ENCODE measurements around the gene PLOD2.

PLOD2 gene

DNA sequence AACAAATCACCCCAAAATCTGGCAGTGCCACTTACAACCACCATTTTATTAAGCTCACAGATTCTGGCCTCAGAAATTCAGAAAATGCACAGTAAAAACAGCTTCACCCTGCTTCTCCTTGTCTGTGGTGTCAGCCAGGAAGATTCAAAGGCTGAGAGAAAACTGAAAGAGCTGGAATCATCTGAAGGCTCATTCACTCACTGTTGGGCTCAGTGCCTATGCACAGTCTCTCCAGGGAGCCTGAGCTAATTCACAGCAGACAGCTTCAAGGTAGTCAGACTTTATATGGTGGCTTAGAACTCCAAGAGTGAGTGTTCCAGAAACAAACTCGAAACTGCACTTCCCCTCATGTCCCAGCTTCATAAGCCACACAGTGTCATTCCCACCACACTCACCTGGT, 16.5 kb upstream of the PLOD2 start:
- Histone ChIP-seq H3K27ac (replicated peaks) (no peak overlapping the region), H3K27me3 (ENCODE audit: insufficient read depth, poor library complexity, severe bottlenecking) (no peaks in the 10 kb centered on the region), H3K4me3 (replicated peaks; ENCODE audit: insufficient read depth, low read length) (no peak overlapping the region)
- no peak for DNase-seq (ENCODE audit: low read depth in 1 of 2, low spot score in 1 of 2)
- TF ChIP-seq GABPA (IDR thresholded peaks at IDR 0.05; ENCODE audit: low read depth) (no peak), SPI1 (IDR thresholded peaks at IDR 0.05; ENCODE audit: borderline replicate concordance, low read depth) (no peak)
- TF ChIP-seq, protein P1, sequence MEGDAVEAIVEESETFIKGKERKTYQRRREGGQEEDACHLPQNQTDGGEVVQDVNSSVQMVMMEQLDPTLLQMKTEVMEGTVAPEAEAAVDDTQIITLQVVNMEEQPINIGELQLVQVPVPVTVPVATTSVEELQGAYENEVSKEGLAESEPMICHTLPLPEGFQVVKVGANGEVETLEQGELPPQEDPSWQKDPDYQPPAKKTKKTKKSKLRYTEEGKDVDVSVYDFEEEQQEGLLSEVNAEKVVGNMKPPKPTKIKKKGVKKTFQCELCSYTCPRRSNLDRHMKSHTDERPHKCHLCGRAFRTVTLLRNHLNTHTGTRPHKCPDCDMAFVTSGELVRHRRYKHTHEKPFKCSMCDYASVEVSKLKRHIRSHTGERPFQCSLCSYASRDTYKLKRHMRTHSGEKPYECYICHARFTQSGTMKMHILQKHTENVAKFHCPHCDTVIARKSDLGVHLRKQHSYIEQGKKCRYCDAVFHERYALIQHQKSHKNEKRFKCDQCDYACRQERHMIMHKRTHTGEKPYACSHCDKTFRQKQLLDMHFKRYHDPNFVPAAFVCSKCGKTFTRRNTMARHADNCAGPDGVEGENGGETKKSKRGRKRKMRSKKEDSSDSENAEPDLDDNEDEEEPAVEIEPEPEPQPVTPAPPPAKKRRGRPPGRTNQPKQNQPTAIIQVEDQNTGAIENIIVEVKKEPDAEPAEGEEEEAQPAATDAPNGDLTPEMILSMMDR (IDR thresholded peaks at IDR 0.05; ENCODE audit: insufficient read depth, low read length), result no peak
- TF ChIP-seq, protein P2, sequence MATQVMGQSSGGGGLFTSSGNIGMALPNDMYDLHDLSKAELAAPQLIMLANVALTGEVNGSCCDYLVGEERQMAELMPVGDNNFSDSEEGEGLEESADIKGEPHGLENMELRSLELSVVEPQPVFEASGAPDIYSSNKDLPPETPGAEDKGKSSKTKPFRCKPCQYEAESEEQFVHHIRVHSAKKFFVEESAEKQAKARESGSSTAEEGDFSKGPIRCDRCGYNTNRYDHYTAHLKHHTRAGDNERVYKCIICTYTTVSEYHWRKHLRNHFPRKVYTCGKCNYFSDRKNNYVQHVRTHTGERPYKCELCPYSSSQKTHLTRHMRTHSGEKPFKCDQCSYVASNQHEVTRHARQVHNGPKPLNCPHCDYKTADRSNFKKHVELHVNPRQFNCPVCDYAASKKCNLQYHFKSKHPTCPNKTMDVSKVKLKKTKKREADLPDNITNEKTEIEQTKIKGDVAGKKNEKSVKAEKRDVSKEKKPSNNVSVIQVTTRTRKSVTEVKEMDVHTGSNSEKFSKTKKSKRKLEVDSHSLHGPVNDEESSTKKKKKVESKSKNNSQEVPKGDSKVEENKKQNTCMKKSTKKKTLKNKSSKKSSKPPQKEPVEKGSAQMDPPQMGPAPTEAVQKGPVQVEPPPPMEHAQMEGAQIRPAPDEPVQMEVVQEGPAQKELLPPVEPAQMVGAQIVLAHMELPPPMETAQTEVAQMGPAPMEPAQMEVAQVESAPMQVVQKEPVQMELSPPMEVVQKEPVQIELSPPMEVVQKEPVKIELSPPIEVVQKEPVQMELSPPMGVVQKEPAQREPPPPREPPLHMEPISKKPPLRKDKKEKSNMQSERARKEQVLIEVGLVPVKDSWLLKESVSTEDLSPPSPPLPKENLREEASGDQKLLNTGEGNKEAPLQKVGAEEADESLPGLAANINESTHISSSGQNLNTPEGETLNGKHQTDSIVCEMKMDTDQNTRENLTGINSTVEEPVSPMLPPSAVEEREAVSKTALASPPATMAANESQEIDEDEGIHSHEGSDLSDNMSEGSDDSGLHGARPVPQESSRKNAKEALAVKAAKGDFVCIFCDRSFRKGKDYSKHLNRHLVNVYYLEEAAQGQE (IDR thresholded peaks at IDR 0.05; ENCODE audit: insufficient replicate concordance, low read depth), result no peak

DNA sequence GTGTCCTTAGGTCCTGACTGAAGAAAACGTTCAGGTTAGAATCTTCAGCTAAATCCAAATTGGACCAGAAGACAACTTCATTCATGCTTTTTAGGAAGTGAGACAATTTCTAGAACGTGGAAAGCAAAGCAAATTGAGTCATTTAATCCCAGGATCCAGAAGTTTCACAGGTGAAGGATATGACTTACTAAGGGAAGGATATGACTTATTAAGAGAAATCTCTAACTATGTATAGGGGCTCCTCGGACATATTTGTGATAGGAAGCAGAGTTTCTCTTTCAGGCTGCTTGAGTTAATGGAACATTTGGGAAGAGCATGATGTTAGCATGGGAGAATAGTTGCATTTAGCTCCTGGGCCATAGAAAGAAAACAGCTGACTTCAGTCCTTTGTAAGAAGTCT, 16.1 kb upstream of the PLOD2 start:
- DNase-seq (ENCODE audit: low read depth in 1 of 2, low spot score in 1 of 2), result no peak
- Histone ChIP-seq H3K27me3 (ENCODE audit: insufficient read depth, poor library complexity, severe bottlenecking) (no peaks in the 10 kb centered on the region), H3K27ac (replicated peaks) (no peak overlapping the region), H3K4me3 (replicated peaks; ENCODE audit: insufficient read depth, low read length) (no peak overlapping the region)
- TF ChIP-seq POLR2AphosphoS5 (IDR thresholded peaks at IDR 0.05; ENCODE audit: low read depth), result no peak
- TF ChIP-seq, protein P1 (IDR thresholded peaks at IDR 0.05; ENCODE audit: insufficient read depth, low read length), result no peak
- TF ChIP-seq SPI1 (IDR thresholded peaks at IDR 0.05; ENCODE audit: borderline replicate concordance, low read depth), result no peak
- TF ChIP-seq, protein P2 (IDR thresholded peaks at IDR 0.05; ENCODE audit: insufficient replicate concordance, low read depth), result no peak
- no peak for TF ChIP-seq GABPA (IDR thresholded peaks at IDR 0.05; ENCODE audit: low read depth)

DNA sequence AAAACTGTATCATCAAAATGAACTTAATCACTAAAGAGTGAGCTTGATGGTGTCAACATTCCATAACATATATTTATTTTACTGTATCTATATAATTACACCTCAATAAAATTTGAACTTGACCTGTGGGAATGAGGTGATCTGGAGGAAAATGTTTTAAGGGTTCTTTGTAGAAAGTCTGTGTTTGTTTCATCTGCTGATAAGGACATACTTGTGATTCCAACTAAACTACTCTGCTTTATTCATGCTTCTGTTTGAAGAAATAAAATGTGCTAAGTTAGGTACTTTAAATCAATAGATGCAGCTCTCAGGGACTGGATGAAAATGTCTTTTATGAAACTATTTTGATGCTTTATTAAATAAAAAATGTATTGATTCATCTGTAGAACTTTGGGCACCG, 11.6 kb upstream of the PLOD2 start:
- no peak for DNase-seq (ENCODE audit: low read depth in 1 of 2, low spot score in 1 of 2)
- no peaks in the 10 kb centered on the region for H3K27me3 ChIP-seq (ENCODE audit: insufficient read depth, poor library complexity, severe bottlenecking)
- no peak overlapping the region for H3K4me3 ChIP-seq (replicated peaks; ENCODE audit: insufficient read depth, low read length)
- no peak for TF ChIP-seq POLR2AphosphoS5 (IDR thresholded peaks at IDR 0.05; ENCODE audit: low read depth)
- no peak for TF ChIP-seq GABPA (IDR thresholded peaks at IDR 0.05; ENCODE audit: low read depth)
- TF ChIP-seq SPI1 (IDR thresholded peaks at IDR 0.05; ENCODE audit: borderline replicate concordance, low read depth), result no peak
- TF ChIP-seq, protein P1 (IDR thresholded peaks at IDR 0.05; ENCODE audit: insufficient read depth, low read length), result no peak
- TF ChIP-seq, protein P2 (IDR thresholded peaks at IDR 0.05; ENCODE audit: insufficient replicate concordance, low read depth), result no peak
- no peak overlapping the region for H3K27ac ChIP-seq (replicated peaks)

All from HL-60 (cell line).